ENCODE measurements around the gene USP2.

The USP2 gene, protein sequence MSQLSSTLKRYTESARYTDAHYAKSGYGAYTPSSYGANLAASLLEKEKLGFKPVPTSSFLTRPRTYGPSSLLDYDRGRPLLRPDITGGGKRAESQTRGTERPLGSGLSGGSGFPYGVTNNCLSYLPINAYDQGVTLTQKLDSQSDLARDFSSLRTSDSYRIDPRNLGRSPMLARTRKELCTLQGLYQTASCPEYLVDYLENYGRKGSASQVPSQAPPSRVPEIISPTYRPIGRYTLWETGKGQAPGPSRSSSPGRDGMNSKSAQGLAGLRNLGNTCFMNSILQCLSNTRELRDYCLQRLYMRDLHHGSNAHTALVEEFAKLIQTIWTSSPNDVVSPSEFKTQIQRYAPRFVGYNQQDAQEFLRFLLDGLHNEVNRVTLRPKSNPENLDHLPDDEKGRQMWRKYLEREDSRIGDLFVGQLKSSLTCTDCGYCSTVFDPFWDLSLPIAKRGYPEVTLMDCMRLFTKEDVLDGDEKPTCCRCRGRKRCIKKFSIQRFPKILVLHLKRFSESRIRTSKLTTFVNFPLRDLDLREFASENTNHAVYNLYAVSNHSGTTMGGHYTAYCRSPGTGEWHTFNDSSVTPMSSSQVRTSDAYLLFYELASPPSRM

DNA sequence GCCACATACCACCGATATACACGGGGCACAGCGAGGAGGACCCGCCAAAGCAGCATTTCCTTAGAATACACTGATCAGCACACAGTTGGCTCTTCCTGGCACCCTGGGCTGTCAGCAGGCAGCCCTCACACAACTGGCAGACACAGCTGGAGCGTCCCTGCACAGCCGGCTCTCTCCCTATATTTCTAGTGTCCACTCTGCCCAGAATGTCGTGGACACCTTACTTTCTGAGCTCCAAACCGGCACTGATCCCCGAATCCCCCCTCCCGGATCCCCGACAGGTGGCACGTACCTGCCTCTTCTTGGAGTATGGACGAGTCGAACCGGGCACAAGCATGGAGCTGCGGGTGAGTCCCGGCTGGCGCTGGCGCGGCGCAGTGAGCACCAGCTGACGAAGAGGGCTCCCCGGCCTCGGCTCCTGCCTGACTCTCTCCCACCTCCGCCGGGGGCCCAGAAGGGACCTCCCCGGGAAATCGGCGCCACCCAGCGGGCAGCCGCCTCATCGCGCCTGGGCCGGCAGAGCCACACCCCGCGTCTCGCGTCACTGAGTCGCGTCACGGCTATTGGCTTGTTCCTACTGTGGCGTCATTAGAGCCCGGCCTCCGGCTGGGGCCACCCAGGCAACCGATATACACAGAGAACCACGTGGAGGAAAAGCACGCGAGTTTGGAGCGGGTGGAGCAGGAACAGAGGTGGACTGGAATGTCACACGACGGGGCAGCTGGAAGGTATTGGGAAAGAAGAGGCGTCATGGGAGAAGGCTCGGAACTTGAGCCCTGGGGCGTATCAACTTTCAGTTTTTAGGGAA, at the start of gene USP2:
Gene USP2, minus strand, starts transcription at position 510 of the 808 bp plus-strand sequence. CDS start 8,210 bp downstream, outside the sequence.
- DNase-seq (ENCODE audit: low read depth in 2 of 2), result peak; percentile 91 to 96

DNA sequence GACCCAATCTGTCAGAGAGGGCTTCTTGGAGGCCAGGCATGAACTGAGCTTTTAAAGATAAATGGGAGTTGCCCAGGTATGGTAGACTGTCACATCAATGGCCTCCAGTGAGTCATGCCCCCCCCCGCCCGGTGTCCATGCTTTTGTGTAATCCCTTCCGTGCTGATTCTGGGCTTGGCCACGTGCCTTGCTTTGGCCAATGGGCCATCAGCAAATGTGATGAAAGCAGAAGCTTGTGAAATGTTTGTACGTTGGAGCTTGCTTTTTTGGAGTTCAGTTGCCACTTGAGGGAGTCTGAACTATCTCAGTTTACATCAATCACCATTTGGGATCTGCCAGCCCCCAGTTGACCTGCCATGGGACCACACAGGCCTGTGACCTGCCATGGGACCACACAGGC, 45.8 kb upstream of the USP2 start:
- no peak for DNase-seq (ENCODE audit: low read depth in 2 of 2)

DNA sequence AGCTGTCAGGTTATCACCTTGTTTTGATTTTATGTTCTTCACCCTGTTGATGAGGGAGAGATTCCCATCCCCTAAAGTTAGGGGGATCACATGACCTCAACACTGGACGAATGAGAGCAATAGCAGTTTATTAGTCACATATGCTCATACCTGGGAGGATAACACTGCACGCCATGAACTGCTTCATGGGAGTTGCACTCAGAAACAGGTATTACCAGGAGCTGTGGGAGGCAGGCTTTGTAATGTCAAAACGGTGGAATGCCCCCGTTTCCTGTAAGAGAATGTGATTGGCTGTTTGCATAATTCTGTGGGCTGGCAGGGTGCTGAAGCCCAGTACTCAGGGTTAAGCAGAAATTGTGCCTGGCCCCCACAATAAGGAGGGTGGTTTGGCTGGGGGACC, 44.7 kb upstream of the USP2 start:
- no peak for DNase-seq (ENCODE audit: low read depth in 2 of 2)

DNA sequence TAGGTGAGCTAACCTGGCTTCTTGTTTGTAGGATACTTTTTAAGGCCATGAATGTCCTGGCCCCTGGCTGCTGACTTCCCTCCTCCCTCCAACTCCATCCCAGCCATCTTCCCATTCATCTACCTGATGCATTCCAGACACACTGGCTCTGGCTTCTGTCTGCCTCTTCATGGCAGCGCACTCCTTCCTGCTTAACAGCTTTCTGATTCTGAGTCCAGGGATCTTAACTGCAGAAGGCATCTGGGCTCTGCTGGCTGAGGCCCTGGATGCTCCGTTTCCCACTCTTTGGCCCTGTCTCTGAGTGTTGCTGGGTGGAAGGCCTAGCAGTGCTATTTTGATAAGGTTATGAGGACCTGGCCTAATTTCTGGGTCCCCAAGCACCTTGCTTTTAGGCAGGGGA, 43.3 kb upstream of the USP2 start:
- DNase-seq (ENCODE audit: low read depth in 2 of 2), result no peak

DNA sequence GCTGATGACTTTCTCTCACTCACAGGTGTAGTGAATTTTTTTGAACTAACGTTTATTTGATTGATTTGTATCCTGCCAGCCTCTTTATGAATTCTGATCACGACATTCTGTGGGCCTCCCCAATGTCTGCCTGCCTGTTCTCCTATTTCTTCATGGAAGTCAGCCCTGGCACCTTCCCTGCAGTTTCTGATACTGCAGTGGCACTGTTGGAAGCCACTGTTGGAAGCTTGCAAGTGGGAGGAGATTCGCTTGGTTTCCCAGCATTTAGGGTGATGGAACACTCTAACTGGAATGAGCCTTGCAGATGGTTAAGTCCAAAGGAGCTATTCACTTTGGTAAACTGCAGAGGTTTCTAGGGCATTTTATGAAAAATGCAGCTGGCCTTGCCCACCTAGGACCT, 42.8 kb upstream of the USP2 start:
- DNase-seq (ENCODE audit: low read depth in 2 of 2), result no peak

DNA sequence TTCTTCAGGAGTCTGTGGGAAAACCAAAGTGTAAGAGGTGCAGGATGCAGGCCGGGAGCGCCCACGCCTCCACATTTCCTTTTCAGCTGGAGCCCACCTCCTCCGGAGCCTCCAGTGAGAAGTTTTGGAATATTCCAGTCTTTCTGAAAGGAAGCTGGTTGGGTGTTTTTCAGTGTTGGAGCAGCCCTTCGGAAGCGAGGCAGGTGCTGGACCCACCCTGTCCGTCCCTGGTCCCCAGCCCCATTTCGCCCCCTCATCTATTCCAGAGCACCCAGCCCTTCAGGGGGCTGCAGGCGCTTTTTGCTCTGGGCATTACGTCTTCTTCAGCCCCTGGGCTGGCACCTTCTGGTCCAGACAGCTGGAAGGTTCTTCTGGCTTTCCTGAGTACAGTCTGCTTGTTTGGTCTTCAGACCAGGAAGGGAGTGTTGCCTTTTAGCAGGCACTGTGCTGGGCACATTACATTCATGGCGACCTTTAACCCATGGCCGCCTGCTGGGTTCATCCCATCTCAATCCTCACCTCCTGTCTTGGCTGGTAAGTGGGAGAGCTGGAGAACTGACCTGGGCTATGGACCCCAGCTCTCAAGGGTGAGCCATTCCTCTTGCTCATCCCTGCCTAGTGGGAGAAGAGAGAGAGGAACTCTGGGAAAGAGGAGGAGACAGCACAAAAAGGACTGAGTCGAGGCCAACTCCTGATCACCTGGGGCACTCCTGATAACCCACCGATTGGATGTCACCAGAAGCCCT, 42.2 kb upstream of the USP2 start:
- DNase-seq (ENCODE audit: low read depth in 2 of 2), result no peak

DNA sequence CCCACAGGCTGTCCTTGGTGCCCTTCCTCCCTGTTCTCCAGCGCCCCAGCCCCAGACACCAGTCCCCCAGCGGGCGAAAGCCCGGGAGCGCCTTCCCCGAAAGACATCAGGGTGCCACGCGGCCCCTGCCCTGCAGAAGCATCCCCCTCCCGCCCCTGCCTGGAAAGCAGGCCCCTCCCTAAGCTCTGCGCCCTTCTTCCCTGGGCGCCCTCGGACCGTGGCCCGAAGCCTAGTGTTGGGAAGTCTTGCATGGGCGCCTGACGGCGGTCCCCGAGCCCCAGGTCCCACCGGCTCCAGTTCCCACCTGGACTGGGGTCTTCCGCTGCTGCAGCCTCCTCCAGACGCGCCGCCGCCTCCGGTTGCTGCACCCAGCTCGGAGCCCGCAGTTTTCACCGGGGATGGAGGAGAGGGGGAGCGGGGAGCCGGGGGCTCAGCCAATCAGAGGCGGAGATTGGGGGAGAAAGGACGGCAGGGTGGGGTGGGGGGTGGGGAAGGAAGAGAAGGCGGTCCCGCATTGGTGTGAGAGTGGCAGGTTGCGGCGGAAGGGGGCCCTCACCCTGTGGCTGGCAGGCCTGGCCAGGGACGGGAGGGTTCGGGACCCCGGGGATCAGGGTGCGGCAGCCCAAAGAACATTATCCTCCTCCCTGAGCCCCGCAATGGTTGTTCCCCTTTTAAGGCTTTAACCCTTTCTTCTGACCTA, 41.5 kb upstream of the USP2 start, which contains the start of gene THY1:
Gene THY1, minus strand, starts transcription at position 364 of the 700 bp plus-strand sequence. CDS start 2,267 bp downstream, outside the sequence.
- no peak for DNase-seq (ENCODE audit: low read depth in 2 of 2)

DNA sequence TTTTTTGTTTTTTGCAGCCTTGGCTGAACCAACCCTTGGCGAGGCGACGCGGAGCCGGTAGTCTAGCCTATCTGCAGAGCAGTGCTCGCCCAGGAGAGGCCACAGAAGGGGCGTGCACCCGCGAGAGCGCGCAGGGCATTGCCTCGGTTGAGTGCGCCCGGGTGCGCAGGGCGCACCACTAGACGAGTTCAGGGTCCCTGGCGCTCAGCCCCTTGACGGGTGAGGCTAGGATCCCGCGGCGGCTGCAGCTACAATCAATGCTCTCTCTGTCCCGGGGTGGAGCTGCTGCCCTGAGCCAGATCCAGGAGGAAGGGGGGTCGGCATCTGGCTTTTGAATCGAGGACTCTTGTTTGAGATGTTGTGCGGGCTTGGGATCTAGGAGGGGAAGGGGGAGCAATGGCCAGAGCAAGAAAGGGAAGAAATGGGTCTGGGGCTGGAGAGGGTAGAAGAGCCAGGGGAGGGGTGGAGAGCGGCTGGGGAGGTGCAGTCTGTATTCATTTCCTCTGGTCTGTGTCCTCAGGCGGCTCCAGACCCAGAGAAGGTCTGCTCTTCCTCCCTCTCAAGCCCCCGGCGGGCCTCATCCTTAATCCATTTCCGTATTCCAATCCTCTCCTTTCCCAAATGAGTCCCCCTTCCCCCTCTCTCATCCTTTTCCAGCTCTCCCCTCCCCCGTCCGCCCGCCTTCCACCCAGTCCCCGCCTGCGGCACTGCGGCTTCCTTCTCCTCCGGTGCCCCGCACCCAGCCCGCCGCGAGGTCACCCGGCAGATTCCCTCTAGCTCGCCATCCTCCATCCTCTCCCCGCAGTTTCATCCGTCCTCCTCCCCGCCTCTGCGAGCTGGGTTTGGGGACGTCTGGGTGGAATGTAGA, 40.7 kb upstream of the USP2 start:
- no peak for DNase-seq (ENCODE audit: low read depth in 2 of 2)

DNA sequence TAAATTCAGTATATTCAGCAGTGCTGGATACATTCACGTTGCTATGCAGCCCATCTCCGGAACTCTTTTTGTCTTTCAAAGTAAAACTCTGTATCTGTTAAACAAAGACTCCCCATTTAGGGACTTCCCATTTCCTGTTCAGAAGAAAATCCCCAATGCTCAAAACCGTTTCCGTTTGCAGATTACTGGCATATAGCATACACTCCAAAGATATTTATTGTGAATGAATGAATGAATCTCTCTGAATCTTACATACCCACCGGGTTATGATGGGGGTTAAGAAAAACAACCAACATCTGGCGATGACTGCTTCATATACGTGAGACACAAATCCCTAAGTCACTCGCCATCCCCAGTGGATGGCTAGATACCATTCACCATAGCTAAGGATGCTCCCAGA, 39.9 kb upstream of the USP2 start:
- DNase-seq (ENCODE audit: low read depth in 2 of 2), result no peak

DNA sequence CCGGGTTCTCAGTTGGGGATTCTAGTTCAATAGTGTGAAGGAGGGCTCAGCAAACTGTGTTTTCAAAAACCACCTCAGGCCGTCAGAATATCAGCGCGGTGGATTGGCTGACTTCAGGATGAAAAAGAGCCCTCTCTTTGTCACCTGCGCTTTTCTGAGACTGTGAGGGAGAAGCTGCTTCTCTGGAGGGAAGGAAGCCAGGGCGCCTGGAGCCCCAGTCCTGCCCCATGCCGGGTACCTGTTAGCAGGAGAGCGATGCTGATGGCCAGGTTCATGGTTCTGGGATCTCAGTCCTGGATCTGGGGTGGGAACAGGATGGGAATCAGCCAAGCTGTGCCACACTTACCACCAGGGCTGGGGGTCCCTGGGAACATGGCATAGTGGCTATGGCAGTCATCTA, 39.1 kb upstream of the USP2 start:
- DNase-seq (ENCODE audit: low read depth in 2 of 2), result no peak

DNA sequence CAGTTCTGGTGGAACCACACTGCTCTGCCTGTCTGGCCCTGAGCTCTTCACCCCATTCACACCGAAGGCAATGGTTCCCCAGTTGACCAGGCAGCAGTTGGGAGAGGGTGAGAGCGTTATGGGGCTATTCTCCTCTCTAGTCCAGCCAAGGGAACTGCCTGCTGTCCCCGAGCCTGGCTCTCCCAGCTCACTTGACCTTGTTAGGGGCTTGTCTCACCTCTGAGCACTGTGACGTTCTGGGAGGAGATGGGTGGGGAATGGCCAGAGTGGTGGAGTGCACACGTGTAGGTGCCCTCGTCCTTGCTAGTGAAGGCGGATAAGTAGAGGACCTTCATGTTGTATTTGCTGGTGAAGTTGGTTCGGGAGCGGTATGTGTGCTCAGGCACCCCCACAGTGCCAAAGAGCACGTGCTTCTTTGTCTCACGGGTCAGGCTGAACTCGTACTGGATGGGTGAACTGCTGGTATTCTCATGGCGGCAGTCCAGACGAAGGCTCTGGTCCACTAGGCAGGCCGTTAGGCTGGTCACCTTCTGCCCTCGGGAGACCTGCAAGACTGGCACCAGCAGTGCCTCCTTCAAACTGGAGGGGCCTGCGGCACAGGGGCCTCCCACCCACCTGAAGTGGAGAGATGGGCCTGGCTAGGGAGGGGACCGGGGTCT, 38.5 kb upstream of the USP2 start:
- DNase-seq (ENCODE audit: low read depth in 2 of 2), result no peak

DNA sequence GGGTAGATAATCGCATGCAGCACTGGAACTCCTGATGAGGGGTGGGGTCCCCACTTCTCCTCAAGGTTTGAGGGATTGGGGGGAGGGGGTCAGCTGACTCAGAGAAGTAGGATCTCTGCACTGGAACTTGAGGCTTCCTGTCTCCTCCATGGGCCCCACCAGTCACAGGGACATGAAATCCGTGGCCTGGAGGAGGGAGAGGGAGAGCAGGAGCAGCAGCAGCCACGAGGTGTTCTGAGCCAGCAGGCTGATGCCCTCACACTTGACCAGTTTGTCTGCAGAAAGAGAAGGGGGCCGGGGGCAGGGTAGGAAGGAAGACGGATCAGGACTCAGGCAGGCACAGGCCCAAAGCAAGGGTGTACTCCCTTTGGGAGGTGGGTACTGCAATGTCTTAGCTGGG, 37.8 kb upstream of the USP2 start:
- DNase-seq (ENCODE audit: low read depth in 2 of 2), result no peak

DNA sequence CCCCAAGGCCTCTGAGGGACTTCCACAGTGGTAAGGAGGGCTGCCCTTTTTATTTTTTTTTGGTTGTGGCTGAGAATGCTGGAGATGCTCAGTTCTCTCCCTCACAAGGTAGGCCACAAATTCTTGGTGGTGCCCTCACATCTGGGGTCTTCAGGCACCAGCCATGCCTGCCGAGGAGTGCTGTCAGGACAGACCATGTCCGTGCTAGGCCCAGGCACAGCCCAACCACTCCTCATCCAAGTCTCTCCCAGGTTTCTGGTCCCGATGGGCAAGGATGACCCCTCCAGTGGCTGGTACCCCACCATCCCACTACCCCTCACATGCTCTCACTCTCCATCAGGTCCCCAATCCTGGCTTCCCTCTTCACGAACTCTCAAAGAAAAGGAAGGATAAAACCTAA, 37.3 kb upstream of the USP2 start:
- no peak for DNase-seq (ENCODE audit: low read depth in 2 of 2)

DNA sequence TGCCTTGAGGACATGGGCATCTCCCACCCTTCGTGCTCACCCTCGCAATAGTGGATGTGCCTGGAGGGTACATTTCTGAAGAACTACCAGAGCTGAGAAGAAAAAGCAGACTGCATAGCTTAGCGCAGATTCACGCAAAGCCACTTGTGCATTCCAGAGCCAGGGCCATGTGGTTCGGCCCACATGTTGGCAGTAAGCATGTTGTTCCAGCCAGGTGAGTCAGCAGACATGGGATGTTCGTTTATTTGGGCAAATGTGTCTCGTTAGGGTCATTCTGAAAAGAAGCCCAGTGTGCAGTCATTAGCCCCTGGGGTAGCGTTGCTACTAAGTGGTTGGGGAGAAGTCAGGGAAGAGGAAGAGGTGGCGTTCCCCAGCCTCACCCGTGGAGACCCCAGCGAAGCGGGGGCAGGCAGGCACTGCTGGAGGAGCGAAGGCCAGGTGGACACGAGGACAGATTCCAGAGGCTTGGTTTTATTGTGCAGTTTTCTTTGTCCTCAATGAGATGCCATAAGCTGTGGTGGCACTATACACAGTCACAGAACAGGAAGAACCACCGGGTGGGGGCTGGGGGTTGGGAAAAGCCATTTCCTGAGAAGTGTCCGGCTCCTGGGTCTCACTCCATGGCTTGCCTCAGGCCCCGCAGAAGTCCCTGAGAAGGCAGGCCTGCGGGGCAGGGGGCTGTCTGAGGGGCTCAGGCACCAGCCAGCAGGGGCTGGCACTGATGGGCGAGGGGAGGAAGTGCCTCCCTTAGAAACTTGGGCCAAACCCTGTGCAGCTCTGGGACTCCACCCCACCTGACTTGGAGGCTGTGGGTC, 36.4 kb upstream of the USP2 start:
- DNase-seq (ENCODE audit: low read depth in 2 of 2), result no peak

DNA sequence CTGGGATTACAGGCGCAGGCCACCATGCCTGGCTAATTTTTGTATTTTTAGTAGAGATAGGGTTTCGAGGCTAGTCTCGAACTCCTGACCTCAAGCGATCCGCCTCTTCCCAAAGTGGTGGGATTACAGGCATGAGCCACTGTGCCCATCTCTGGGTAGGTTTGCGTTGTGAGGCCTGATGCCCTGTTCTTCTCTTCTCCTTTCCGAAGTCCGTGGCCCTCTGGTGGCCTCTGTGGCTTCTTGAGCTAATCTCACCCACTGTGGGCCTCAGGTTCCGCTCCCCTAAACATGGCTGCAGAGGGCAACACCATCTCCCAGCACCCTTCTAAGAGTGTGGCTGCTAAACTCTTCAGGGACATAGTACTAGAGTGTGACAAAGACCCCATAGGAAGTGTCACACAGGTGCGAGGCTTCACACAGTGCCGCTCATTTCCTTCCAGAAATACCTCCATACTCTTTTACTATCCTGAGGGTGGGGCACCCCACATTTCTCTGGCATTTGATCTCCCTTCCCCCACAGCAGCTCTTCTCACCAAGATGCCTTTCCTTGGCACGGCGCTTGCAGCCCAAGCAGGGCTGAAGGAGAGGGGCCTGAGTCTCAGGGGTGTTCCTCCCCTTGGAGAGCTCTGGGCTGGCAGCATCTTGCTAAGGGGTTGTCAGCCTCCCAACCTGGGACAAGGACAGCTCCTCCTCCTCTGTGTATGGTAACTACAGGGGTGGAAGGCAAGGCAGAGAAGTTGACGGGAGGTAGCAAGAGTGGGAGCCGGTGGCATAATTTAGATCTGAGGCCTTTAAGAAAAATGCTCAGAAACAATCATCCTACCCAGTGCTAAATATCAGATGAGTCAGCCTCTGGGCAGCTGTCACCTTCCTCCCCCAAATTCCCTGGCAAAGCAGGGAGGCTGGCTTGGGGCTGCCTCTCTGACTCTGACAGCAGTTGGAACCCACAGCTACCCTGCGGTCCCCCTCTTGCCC, 35.4 kb upstream of the USP2 start:
- DNase-seq (ENCODE audit: low read depth in 2 of 2), result no peak

DNA sequence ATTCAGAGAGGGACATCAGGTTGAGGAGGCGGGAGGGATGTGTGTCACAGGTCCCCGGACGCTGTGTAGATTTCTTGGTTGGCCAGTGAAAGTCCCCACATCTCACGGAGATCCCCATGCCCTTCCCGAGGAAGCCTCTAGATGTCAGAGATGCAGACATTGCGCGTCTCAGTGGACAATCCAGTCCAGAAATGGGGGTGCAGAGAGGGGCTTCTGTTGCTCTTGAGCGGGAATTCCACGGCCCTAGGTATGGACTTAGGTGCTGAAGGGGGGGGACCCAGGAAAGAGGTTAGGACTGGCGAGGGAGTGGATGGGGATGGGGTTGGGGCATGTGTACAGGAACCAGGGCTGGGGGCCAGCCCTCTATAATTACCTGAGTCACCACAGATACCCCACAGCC, 34.5 kb upstream of the USP2 start:
- no peak for DNase-seq (ENCODE audit: low read depth in 2 of 2)

DNA sequence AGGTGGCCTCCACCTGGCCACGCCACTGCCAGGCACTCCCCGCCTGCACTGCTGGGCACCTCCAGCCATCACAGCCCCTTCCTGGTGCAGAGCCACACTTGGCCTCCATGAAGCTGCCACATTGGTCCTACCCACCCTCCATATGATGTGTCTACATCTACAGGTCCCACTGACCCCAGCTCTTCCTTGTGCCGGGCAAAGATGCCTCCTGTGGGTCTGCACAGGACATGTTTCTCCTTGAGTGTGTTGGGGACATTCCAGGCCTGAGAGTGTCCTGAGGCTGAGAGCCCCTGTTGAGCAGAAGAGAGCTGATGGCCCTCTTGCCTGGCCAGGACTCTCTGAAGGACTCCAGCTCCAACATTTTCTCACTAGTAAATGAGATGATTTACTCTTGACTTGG, 34.0 kb upstream of the USP2 start:
- no peak for DNase-seq (ENCODE audit: low read depth in 2 of 2)

DNA sequence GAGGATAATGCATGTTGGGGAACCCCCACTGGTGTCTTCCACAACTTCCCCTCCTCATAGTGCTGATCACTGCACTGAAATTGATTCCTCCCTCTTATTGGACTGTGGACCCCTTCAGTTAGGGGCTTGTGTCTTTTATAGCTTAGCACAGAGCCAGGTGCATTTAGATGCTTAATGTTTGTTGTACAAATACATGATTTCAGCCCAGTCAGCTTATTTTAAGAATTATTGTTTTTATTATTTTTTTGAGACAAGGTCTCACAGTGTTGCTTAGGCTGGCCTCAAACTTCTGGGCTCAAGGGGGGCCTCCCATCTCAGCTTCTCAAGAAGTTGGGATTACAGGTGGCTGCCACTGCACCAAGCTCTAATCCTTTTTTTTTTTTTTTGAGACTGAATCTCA, 33.2 kb upstream of the USP2 start:
- no peak for DNase-seq (ENCODE audit: low read depth in 2 of 2)
